WERI-Rb-1 (cell line): ENCODE results near the gene MYLK3.
"Not testable (repeated sequence)": the region's sequence is repeated elsewhere in the genome, so short reads cannot be mapped to it uniquely, and the experiment has no call there.

Experiments used
- DNase-seq: peaks from one replicate; pipeline ENCODE4 v3.0.0-alpha.2; 2020
- H3K27ac ChIP-seq: fragments of 250-450 bp; sonication (Bioruptor Pico); 2 replicates; pipeline ENCODE4 v1.5.1; 2020; ENCODE audit warnings: mild to moderate bottlenecking, moderate library complexity
- H3K27me3 ChIP-seq: fragments of 250-450 bp; sonication (Bioruptor Pico); 2 replicates; pipeline ENCODE4 v1.5.1; 2021; ENCODE audit warnings: mild to moderate bottlenecking, low read depth, moderate library complexity; ENCODE audit not compliant: insufficient read depth, severe bottlenecking
- H3K36me3 ChIP-seq: fragments of 250-450 bp; sonication (Bioruptor Pico); 2 replicates; pipeline ENCODE4 v1.5.1; 2020; ENCODE audit warnings: mild to moderate bottlenecking, moderate library complexity
- H3K4me3 ChIP-seq: 2 replicates; pipeline ENCODE4 v1.5.1; 2011; ENCODE audit warnings: low read depth, mild to moderate bottlenecking, control low read depth, low read length
- H3K9me3 ChIP-seq: fragments of 250-450 bp; sonication (Bioruptor Pico); 2 replicates; pipeline ENCODE4 v1.5.1; 2021; ENCODE audit warnings: mild to moderate bottlenecking, moderate library complexity; ENCODE audit not compliant: severe bottlenecking
- CTCF ChIP-seq: IDR thresholded peaks from 2 replicates; pipeline ENCODE4 v1.5.1; 2011; ENCODE audit warnings: low read depth, mild to moderate bottlenecking, control low read depth, inconsistent platforms, low read length

Gene MYLK3

GRCh38 chr16:46689365-46690280 lies 58.5 kb downstream of the MYLK3 start, which contains the start of gene ORC6:
Gene ORC6 (plus strand): TSS chr16:46689659. CDS start chr16:46689706, 47 bp downstream.
- Histone ChIP-seq H3K9me3 (no peaks in the 10 kb centered on the region), H3K36me3 (peaks cover 28% of the 10 kb centered on the region), H3K27me3 (no peaks in the 10 kb centered on the region), H3K27ac (peak within 1 kb of the TSS; percentile 98), H3K4me3 (peak within 1 kb of the TSS; percentile 72)
- peak; percentile 98 for DNase-seq
- TF ChIP-seq CTCF: peak; percentile 66

GRCh38 chr16:46688654-46689364 lies 59.3 kb downstream of the MYLK3 start, which contains the start of gene VPS35:
Gene VPS35 (minus strand): TSS chr16:46689178. CDS start chr16:46689133, 45 bp downstream.
- Histone ChIP-seq H3K36me3 (peaks cover 28% of the 10 kb centered on the region), H3K4me3 (peak within 1 kb of the TSS; percentile 72), H3K27ac (peak within 1 kb of the TSS; percentile 98), H3K9me3 (no peaks in the 10 kb centered on the region), H3K27me3 (no peaks in the 10 kb centered on the region)
- peak; percentile 60 for TF ChIP-seq CTCF
- peak; percentile 99 for DNase-seq

DNA sequence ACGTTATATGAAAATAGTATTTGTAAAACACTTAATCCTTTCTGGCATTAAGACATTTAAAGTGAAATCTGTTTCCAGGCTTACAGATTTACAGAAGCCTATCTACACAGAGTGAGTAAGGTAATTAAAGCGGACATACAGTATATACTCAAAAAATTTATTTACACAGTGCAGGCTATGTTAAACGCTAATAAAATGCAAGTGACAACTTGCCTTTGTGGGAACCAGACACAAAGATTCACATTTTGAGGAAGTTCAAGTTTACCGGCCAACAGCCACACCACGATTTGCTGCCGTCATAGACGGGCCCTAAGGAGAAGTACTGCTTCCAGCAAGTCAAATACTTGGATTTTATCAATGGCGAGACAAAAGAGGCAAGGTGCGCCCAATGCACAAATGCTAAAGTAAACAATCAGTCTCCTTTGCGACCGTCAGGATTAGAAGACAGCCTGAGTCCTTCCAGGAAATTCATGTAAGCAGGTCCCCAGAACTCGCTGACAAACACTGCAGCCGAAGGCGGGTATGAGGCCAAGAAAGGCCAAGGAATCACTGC lies 60.0 kb downstream of the MYLK3 start:
- TF ChIP-seq CTCF: no peak
- Histone ChIP-seq H3K36me3 (peaks cover 24% of the 10 kb centered on the region), H3K4me3 (peak overlapping the region; percentile 72), H3K27ac (peak overlapping the region; percentile 98), H3K27me3 (no peaks in the 10 kb centered on the region), H3K9me3 (no peaks in the 10 kb centered on the region)
- no peak for DNase-seq

DNA sequence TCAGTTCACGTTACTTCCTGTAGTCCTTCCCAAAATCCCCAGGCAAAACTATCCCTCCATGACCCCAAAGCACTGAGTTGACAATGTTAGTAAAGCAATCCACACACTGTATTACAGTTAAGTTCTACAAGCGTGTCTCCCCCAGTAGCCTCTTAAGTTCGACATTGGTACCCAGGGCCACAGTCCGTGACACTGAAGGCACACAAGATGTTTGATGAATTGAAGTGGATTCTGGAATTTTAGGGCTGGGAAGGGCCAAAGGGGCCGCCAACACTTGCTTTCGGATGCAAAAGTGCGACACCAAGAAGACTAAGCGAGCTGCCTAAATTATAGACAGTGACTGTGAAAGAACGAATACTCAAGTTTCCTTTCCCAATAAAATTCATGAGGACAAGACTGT lies 60.7 kb downstream of the MYLK3 start:
- Histone ChIP-seq H3K27me3 (no peaks in the 10 kb centered on the region), H3K4me3 (peak overlapping the region; percentile 72; the same call in 1 of the 2 replicates), H3K9me3 (no peaks in the 10 kb centered on the region), H3K27ac (no peak overlapping the region), H3K36me3 (peaks cover 17% of the 10 kb centered on the region)
- no peak for TF ChIP-seq CTCF
- no peak for DNase-seq

- no peak overlapping the region for H3K4me3 ChIP-seq
- peaks cover 12% of the 10 kb centered on the region for H3K36me3 ChIP-seq
- DNase-seq: no peak
- no peak for TF ChIP-seq CTCF
- H3K27ac ChIP-seq: no peak overlapping the region
- H3K27me3 ChIP-seq: no peaks in the 10 kb centered on the region
- H3K9me3 ChIP-seq: no peaks in the 10 kb centered on the region
These were observed 61.2 kb downstream of the MYLK3 start for GRCh38 chr16:46686815-46687473.

GRCh38 chr16:46681867-46682266 lies 66.3 kb downstream of the MYLK3 start:
- not testable (repeated sequence) for H3K27ac ChIP-seq, H3K4me3 ChIP-seq, DNase-seq, H3K9me3 ChIP-seq, H3K27me3 ChIP-seq
- H3K36me3 ChIP-seq: peaks cover 23% of the 10 kb centered on the region

DNA sequence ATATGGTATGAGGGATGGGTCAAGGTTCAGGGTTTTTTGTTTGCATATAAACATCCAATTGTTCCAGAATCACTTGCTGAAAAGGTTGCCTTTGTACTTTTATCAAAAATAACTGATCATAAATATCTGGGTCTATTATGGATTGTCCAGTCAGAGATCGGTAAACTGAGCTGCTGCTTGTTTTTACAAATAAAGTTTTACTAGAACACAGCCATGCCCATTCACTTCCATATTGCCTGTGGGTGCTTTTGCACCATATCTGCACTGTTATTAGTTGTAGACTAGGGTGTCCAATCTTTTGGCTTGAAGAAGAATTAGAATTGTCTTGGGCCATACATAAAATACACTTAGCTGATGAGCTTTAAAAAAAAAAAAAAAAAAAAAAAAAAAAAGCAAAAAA lies 70.2 kb downstream of the MYLK3 start:
- peaks cover 27% of the 10 kb centered on the region for H3K36me3 ChIP-seq
- H3K27me3 ChIP-seq, H3K4me3 ChIP-seq, H3K27ac ChIP-seq, H3K9me3 ChIP-seq, DNase-seq: not testable (repeated sequence)
